ENCODE measurements around the gene NMNAT3.
A peak's percentile ranks its signal among the peaks of the same experiment; 100 is the strongest.

The NMNAT3 gene

GRCh38 chr3:139677388-139678155, at the start of gene NMNAT3:
TSS of gene NMNAT3 (minus strand) at chr3:139677972. CDS start at chr3:139627724, 50,248 bp downstream.
- DNase-seq (ENCODE audit: low spot score): peak; percentile 93

- no peak for DNase-seq (ENCODE audit: low spot score)
Measured at GRCh38 chr3:139721370-139721769, 43.6 kb upstream of the NMNAT3 start.

- no peak for DNase-seq (ENCODE audit: low spot score)
Measured at GRCh38 chr3:139718415-139718814, 40.6 kb upstream of the NMNAT3 start.

- no peak for DNase-seq (ENCODE audit: low spot score)
Measured at GRCh38 chr3:139716908-139717485, 39.2 kb upstream of the NMNAT3 start.

- no peak for DNase-seq (ENCODE audit: low spot score)
Measured at GRCh38 chr3:139715743-139716360, 38.1 kb upstream of the NMNAT3 start.

GRCh38 chr3:139715166-139715565, 37.4 kb upstream of the NMNAT3 start:
- DNase-seq (ENCODE audit: low spot score): no peak

GRCh38 chr3:139710212-139710611, 32.4 kb upstream of the NMNAT3 start:
- no peak for DNase-seq (ENCODE audit: low spot score)

GRCh38 chr3:139705631-139706030, 27.9 kb upstream of the NMNAT3 start:
- no peak for DNase-seq (ENCODE audit: low spot score)

- DNase-seq (ENCODE audit: low spot score): no peak
Measured at GRCh38 chr3:139696314-139696604, 18.5 kb upstream of the NMNAT3 start.

- no peak for DNase-seq (ENCODE audit: low spot score)
Measured at GRCh38 chr3:139695426-139696313, 17.9 kb upstream of the NMNAT3 start.

GRCh38 chr3:139695007-139695406, 17.2 kb upstream of the NMNAT3 start:
- no peak for DNase-seq (ENCODE audit: low spot score)

GRCh38 chr3:139694542-139694941, 16.8 kb upstream of the NMNAT3 start:
- no peak for DNase-seq (ENCODE audit: low spot score)

- no peak for DNase-seq (ENCODE audit: low spot score)
Measured at GRCh38 chr3:139691619-139692018, 13.8 kb upstream of the NMNAT3 start.

- DNase-seq (ENCODE audit: low spot score): no peak
Measured at GRCh38 chr3:139689708-139690228, 12.0 kb upstream of the NMNAT3 start.

GRCh38 chr3:139689122-139689521, 11.3 kb upstream of the NMNAT3 start:
- DNase-seq (ENCODE audit: low spot score): no peak

- DNase-seq (ENCODE audit: low spot score): no peak
Measured at GRCh38 chr3:139687431-139687830, 9.7 kb upstream of the NMNAT3 start.

- DNase-seq (ENCODE audit: low spot score): no peak
Measured at GRCh38 chr3:139686624-139687023, 8.9 kb upstream of the NMNAT3 start.

- no peak for DNase-seq (ENCODE audit: low spot score)
Measured at GRCh38 chr3:139686206-139686605, 8.4 kb upstream of the NMNAT3 start.

- no peak for DNase-seq (ENCODE audit: low spot score)
Measured at GRCh38 chr3:139679220-139679775, 1.5 kb upstream of the NMNAT3 start.

- no peak for DNase-seq (ENCODE audit: low spot score)
Measured at GRCh38 chr3:139676632-139677387, 962 bp downstream of the NMNAT3 start.

GRCh38 chr3:139676108-139676507, 1.7 kb downstream of the NMNAT3 start:
- DNase-seq (ENCODE audit: low spot score): no peak
